Colonic mucosa (tissue), 4 donors: ENCODE measurements around the gene PRKAR1B. TPM values are rescaled to one million over a fixed set of nuclear protein-coding genes. Genes with fewer than 3 reads are reported as not detected.

Experiments used
- DNase-seq: peaks from one replicate; pipeline ENCODE4 v3.0.0-alpha.2; 2020
- H3K27ac ChIP-seq: fragments of 200-600 bp; one replicate; pipeline ENCODE4 v1.8.0; 2021
- H3K27me3 ChIP-seq: fragments of 200-600 bp; one replicate; pipeline ENCODE4 v1.8.0; 2021
- H3K36me3 ChIP-seq: fragments of 200-600 bp; one replicate; pipeline ENCODE4 v1.8.0; 2021
- H3K4me1 ChIP-seq: fragments of 200-600 bp; one replicate; pipeline ENCODE4 v1.8.0; 2021; ENCODE audit warnings: mild to moderate bottlenecking
- H3K4me3 ChIP-seq: fragments of 200-600 bp; one replicate; pipeline ENCODE4 v1.8.0; 2021
- H3K9ac ChIP-seq, 2 donors: one replicate each; pipeline ENCODE4 v1.7.0; 2013; ENCODE audit warnings: control low read depth in 2 of 2, low read depth in 2 of 2, low read length in 2 of 2
- H3K9me3 ChIP-seq: fragments of 200-600 bp; one replicate; pipeline ENCODE4 v1.8.0; 2021
- intact Hi-C: fragments of 100-400 bp; cut with DNase I; formaldehyde crosslinking; loops from one replicate; pipeline ENCODE4 v1.14.1; 2022
- total RNA-seq, 2 donors: library from RNA; stranded (reverse); fragmentation: NEBNext Ultra II Directional in 1 of 2; extraction: Animal tissue kit (Norgen Biotek cat#: 25700) in 1 of 2; gene quantifications; one replicate each; pipeline ENCODE4 v1.2.1, GENCODE V29; 2021
- TF ChIP-seq, protein P1 (sequence below): fragments of 200-600 bp; IDR thresholded peaks from one replicate; pipeline ENCODE4 v1.8.0; 2022; ENCODE audit warnings: antibody characterized with exemption, mild to moderate bottlenecking
- donor health status: healthy.
- donor health status: DM: no; HTN: no; CAD: no.
- donor health status: DM: no; HTN: no; CAD: no.

PRKAR1B gene
- total RNA-seq, 2 donors from 2014 or later = 19.2 to 32.8 TPM

DNA sequence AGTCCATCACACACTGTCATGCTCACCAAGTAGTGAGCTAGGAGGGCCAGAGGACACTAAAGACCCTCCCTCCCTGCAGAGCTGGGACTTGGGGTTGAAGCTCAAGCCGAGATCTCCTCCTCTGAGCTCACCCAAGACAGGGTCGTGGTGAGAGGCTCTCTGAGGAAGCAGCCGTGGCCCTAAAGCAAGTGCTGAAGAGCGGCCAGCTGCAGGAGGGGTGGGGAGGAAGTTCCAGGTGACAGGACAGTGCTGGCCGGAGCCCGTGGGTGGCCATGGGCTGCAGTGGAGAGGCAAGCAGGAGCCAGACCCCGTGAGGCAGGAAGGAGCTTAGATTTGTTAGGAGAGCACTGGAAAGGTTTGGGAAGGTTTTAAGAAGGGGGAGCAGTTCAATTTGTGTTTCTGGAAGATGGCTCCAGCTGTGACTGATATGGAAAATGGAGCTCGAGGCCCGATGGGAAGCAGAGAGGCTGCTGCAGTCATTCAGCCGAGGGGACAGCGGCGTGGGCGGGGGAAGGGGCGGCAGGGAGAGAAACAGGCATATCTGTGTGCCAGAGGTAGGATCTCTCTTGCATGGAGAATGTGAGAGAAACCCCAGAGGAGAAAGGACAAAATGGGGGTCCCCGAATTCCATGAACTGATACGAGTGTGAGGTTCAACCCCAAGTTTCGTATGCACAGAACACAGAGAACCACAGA is 27.5 kb downstream of the PRKAR1B start:
- Histone ChIP-seq H3K9ac (peak overlapping the region in 1 of 2 donors; percentile 14), H3K27me3 (no peaks in the 10 kb centered on the region), H3K36me3 (no peaks in the 10 kb centered on the region), H3K4me3 (no peak overlapping the region), H3K9me3 (no peaks in the 10 kb centered on the region), H3K27ac (no peak overlapping the region), H3K4me1 (no peaks in the 10 kb centered on the region)
- DNase-seq = no peak
- TF ChIP-seq, protein P1, sequence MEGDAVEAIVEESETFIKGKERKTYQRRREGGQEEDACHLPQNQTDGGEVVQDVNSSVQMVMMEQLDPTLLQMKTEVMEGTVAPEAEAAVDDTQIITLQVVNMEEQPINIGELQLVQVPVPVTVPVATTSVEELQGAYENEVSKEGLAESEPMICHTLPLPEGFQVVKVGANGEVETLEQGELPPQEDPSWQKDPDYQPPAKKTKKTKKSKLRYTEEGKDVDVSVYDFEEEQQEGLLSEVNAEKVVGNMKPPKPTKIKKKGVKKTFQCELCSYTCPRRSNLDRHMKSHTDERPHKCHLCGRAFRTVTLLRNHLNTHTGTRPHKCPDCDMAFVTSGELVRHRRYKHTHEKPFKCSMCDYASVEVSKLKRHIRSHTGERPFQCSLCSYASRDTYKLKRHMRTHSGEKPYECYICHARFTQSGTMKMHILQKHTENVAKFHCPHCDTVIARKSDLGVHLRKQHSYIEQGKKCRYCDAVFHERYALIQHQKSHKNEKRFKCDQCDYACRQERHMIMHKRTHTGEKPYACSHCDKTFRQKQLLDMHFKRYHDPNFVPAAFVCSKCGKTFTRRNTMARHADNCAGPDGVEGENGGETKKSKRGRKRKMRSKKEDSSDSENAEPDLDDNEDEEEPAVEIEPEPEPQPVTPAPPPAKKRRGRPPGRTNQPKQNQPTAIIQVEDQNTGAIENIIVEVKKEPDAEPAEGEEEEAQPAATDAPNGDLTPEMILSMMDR = no peak
- intact Hi-C loops = no loop called here

DNA sequence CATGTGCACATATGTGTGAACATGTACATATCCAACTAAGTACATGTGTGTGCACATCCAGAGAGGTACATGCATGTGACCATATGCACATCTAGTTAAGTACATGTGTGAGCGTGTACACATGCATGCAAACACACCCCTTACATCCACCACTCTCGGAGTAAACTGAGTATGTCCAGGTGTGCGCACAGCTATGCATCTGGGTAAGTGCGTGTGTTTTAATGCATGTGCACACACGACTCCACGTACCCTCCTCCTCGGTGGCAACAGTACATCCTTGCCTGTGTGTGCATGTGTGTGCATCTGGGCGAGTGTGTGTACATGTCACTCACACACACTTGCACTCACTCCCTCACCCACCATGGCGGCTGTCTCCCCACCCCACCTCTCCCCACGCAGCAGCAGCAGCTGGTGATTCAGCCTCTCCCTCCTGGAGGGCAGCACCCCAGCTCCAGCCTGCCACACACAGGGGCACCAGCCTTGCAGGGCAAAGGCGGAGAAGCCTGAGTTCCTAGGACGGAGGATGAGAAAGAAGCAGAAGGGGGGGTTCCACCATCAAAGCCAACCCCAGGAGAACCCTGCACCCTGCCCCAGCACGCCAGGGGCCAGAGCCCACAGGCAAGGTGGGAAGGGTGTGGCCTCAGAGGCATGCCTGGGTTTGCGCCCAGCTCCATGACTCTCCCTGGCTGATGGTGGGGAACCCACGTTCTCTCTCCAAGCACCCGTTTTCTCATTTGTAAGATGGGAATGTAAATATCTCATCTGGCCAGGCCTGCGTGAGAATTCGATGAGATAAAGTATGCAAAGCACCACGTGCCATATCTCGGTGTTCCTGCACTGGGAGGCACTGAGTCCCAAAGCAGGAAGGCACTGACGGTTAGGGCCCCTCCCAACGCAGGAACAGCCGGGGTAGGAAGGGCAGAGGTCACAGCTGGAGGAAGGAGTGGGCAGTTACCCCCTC is 28.3 kb downstream of the PRKAR1B start:
- no peak overlapping the region for H3K27ac ChIP-seq
- H3K27me3 ChIP-seq = no peaks in the 10 kb centered on the region
- H3K9me3 ChIP-seq = no peaks in the 10 kb centered on the region
- TF ChIP-seq, protein P1 = no peak
- intact Hi-C loops = no loop called here
- DNase-seq = peak; percentile 47
- no peak overlapping the region for H3K4me3 ChIP-seq
- no peaks in the 10 kb centered on the region for H3K36me3 ChIP-seq
- H3K9ac ChIP-seq = peak overlapping the region in 1 of 2 donors; percentile 14
- no peaks in the 10 kb centered on the region for H3K4me1 ChIP-seq

DNA sequence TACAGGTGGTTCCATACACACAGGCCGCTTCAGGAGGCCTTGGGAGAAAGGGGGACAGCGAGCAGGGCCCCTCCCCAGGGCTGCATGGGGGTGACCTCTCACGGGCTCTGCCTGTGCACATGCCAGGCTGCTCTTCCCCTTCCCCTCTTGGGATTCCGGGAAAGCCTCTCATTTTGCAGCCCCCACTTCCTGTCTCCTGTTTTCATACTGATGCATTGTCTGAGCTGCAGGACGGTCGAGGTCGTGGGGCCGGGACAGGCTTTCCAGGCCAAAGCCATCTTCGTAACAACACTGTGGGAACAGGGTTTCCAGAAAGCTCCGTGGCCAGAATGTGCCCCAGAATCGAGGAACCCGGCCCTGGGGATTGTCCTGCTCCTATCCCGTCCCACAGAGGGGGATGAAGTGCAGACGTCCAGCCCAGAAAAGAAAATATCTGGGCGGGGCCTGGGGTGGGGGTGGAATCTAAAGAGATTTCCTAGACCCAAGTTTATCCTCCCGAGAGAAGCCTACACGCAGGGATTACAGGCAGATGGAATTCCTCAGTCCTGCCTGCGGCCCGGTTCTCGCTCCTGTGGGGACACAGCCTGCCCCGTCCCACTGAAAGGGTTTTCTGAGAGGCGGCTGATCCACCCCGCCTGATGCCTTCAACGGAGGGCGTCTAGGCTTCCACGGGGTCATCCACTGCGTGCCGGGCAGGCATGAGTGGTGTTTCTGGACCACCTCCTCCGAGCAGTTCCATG is 30.1 kb downstream of the PRKAR1B start:
- no peak for DNase-seq
- no peaks in the 10 kb centered on the region for H3K36me3 ChIP-seq
- TF ChIP-seq, protein P1 = no peak
- H3K4me3 ChIP-seq = no peak overlapping the region
- H3K27me3 ChIP-seq = no peaks in the 10 kb centered on the region
- intact Hi-C loops = no loop called here
- no peak overlapping the region for H3K27ac ChIP-seq
- no peaks in the 10 kb centered on the region for H3K9me3 ChIP-seq
- no peaks in the 10 kb centered on the region for H3K4me1 ChIP-seq
- H3K9ac ChIP-seq = no peak overlapping the region

DNA sequence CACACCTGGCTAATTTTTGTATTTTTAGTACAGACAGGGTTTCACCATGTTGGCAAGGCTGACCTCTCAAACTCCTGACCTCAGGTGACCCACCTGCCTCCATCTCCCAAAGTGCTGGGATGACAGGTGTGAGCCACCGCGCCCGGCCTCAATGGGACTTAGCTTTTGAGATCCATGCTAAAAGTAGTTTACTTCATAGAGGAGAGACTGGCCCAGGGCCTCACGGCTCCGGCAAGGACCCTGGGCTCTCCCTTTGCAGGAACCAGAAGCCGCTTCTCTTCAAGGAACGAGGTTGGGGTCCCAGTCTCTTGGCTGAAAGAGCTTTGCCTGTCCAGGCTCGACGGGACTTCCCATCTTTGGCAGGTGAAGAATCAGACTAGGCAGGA is 30.7 kb downstream of the PRKAR1B start:
- TF ChIP-seq, protein P1 = no peak
- Histone ChIP-seq H3K4me3 (no peak overlapping the region), H3K4me1 (no peaks in the 10 kb centered on the region), H3K36me3 (no peaks in the 10 kb centered on the region), H3K9me3 (no peaks in the 10 kb centered on the region), H3K27ac (no peak overlapping the region), H3K27me3 (no peaks in the 10 kb centered on the region), H3K9ac (no peak overlapping the region)
- intact Hi-C loops = no loop called here
- no peak for DNase-seq

DNA sequence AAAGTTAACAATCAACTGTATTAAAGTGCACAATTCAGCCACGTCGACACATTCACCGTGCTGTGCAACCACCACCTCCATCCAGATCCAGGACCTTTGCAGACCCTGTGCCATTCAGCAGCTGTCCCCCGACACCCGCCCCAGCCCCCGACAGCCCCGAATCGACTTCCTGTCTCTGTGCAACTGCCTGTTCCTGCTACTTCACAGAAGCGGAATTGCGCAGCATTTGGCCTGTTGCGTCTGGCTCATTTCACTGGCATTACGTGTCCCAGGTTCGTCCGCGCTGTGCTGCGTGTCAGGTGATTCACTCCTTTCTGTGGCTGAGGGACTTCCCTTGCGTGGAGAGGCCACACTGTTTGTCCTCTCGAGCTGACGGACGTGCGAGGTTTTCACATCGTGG is 33.8 kb downstream of the PRKAR1B start:
- no peaks in the 10 kb centered on the region for H3K27me3 ChIP-seq
- intact Hi-C loops = no loop called here
- H3K27ac ChIP-seq = no peak overlapping the region
- no peak overlapping the region for H3K4me3 ChIP-seq
- TF ChIP-seq, protein P1 = no peak
- H3K36me3 ChIP-seq = no peaks in the 10 kb centered on the region
- no peaks in the 10 kb centered on the region for H3K4me1 ChIP-seq
- no peaks in the 10 kb centered on the region for H3K9me3 ChIP-seq
- no peak overlapping the region for H3K9ac ChIP-seq
- no peak for DNase-seq
